H1 (cell line): ENCODE results near the gene DEPP1. TPM values are rescaled to one million over a fixed set of nuclear protein-coding genes. Genes with fewer than 3 reads are reported as not detected.

ENCODE experiments used
- CTCF ChIA-PET: fragments of 300-600 bp; sonication (Branson Sonifier 250); formaldehyde crosslinking; loops from one replicate; lab custom pipeline; 2021; ENCODE audit not compliant: partially characterized antibody; lab: Charles Lee
- POLR2A ChIA-PET: fragments of 300-600 bp; sonication (Branson Sonifier 250); formaldehyde crosslinking; loops from one replicate; lab custom pipeline; 2021; ENCODE audit warnings: inconsistent platforms; ENCODE audit not compliant: partially characterized antibody; lab: Charles Lee
- DNase-seq, 2 experiments: peaks; one replicate each; pipeline versions ENCODE4 v3.0.0 to v3.0.0-alpha.2; 2010 to 2022; ENCODE audit warnings: low spot score in 2 of 2, low read depth in 1 of 2, mixed read lengths in 1 of 2
- FAIRE-seq: peaks from 2 replicates; lab custom pipeline; 2011; peaks lifted over from hg19 to GRCh38; lab: Jason Lieb, UNC
- H2AFZ ChIP-seq: 2 replicates; pipeline ENCODE4 v1.8.1; 2012; ENCODE audit warnings: low read length, inconsistent platforms
- H2AK5ac ChIP-seq: 2 replicates; pipeline ENCODE4 v1.6.1; 2013; ENCODE audit warnings: low read depth, low read length
- H2BK120ac ChIP-seq: replicated peaks from 2 replicates; pipeline ENCODE3; 2013; ENCODE audit warnings: low read depth, low read length, inconsistent platforms
- H2BK12ac ChIP-seq: 2 replicates; pipeline ENCODE4 v1.6.1; 2013; ENCODE audit warnings: low read depth, low read length
- H2BK15ac ChIP-seq: 2 replicates; pipeline ENCODE4 v1.6.1; 2013; ENCODE audit warnings: low read length
- H2BK20ac ChIP-seq: 2 replicates; pipeline ENCODE4 v1.6.1; 2013; ENCODE audit warnings: low read length
- H2BK5ac ChIP-seq: 2 replicates; pipeline ENCODE4 v1.6.1; 2013; ENCODE audit warnings: low read depth, low read length
- H3K14ac ChIP-seq: 2 replicates; pipeline ENCODE4 v1.6.1; 2013; ENCODE audit warnings: inconsistent platforms; ENCODE audit not compliant: insufficient read length
- H3K18ac ChIP-seq: 2 replicates; pipeline ENCODE4 v1.6.1; 2013; ENCODE audit warnings: low read length; ENCODE audit errors: extremely low read depth
- H3K23ac ChIP-seq: 2 replicates; pipeline ENCODE4 v1.6.1; 2013; ENCODE audit warnings: inconsistent platforms; ENCODE audit not compliant: insufficient read length
- H3K23me2 ChIP-seq: 2 replicates; pipeline ENCODE4 v1.6.1; 2013; ENCODE audit warnings: low read depth, low read length
- H3K27ac ChIP-seq: 2 replicates; pipeline ENCODE4 v1.6.1; 2011; ENCODE audit warnings: low read depth, low read length, inconsistent platforms
- H3K27me3 ChIP-seq, 4 experiments: replicated peaks in 1 of 4; 1 replicate in 1 of 4; 2 replicates in 3 of 4; pipeline versions ENCODE4 v1.6.1 to v1.8.1; 2011 to 2013; ENCODE audit warnings: low read length in 3 of 4, mild to moderate bottlenecking in 3 of 4, inconsistent platforms in 2 of 4, mixed read lengths in 2 of 4, moderate library complexity in 1 of 4; ENCODE audit not compliant: control insufficient read depth in 3 of 4, insufficient read depth in 3 of 4; ENCODE audit errors: extremely low read depth in 1 of 4
- H3K36me3 ChIP-seq, 4 experiments: 2 replicates each; pipeline versions ENCODE4 v1.6.1 to v1.8.1; 2011 to 2013; ENCODE audit warnings: mild to moderate bottlenecking in 4 of 4, low read length in 3 of 4, moderate library complexity in 2 of 4, control low read depth in 1 of 4, inconsistent platforms in 1 of 4; ENCODE audit not compliant: insufficient read depth in 4 of 4, control insufficient read depth in 2 of 4
- H3K4ac ChIP-seq: replicated peaks from 2 replicates; pipeline ENCODE3; 2013; ENCODE audit warnings: low read length, low read depth, mixed read lengths, inconsistent platforms; ENCODE audit not compliant: insufficient read length
- H3K4me1 ChIP-seq, 4 experiments: replicated peaks in 1 of 4; 1 replicate in 1 of 4; 2 replicates in 3 of 4; pipeline versions ENCODE4 v1.6.1 to v1.8.1; 2011 to 2013; ENCODE audit warnings: low read length in 3 of 4, inconsistent platforms in 2 of 4, mixed read lengths in 1 of 4; ENCODE audit not compliant: insufficient read depth in 4 of 4, control insufficient read depth in 3 of 4
- H3K4me2 ChIP-seq, 2 experiments: 2 replicates each; pipeline versions ENCODE4 v1.6.1 to v1.8.1; 2011 to 2013; ENCODE audit warnings: low read depth in 2 of 2, low read length in 2 of 2, control low read depth in 1 of 2, inconsistent platforms in 1 of 2, mild to moderate bottlenecking in 1 of 2; ENCODE audit not compliant: insufficient read depth in 1 of 2
- H3K4me3 ChIP-seq, 4 experiments: fragments of 200-600, 300-600 bp in 1 of 4; sonication (generic), shearing (Covaris generic), sonication (Bioruptor Twin) in 1 of 4; 2 replicates each; pipeline versions ENCODE4 v1.5.1 to v1.8.1; 2011 to 2016; ENCODE audit warnings: low read length in 4 of 4, low read depth in 3 of 4, control low read depth in 2 of 4, inconsistent platforms in 2 of 4, mild to moderate bottlenecking in 2 of 4, mixed read lengths in 1 of 4, moderate library complexity in 1 of 4; ENCODE audit not compliant: insufficient read depth in 2 of 4; ENCODE audit errors: extremely low read depth in 1 of 4
- H3K56ac ChIP-seq: replicated peaks from 2 replicates; pipeline ENCODE3; 2013; ENCODE audit warnings: low read depth, mild to moderate bottlenecking, mixed read lengths, low read length, inconsistent platforms; ENCODE audit not compliant: insufficient read length
- H3K79me1 ChIP-seq: 2 replicates; pipeline ENCODE4 v1.6.1; 2013; ENCODE audit warnings: low read depth, low read length, control low read depth
- H3K79me2 ChIP-seq, 2 experiments: 2 replicates each; pipeline versions ENCODE4 v1.6.1 to v1.8.1; 2012 to 2013; ENCODE audit warnings: low read length in 2 of 2, mild to moderate bottlenecking in 2 of 2, inconsistent platforms in 1 of 2; ENCODE audit not compliant: insufficient read depth in 2 of 2, control insufficient read depth in 1 of 2
- H3K9ac ChIP-seq, 4 experiments: replicated peaks in 1 of 4; 1 replicate in 1 of 4; 2 replicates in 3 of 4; pipeline versions ENCODE4 v1.6.1 to v1.8.1; 2011 to 2013; ENCODE audit warnings: low read depth in 3 of 4, low read length in 3 of 4, control low read depth in 2 of 4, mild to moderate bottlenecking in 2 of 4, moderate library complexity in 2 of 4, inconsistent platforms in 1 of 4; ENCODE audit errors: extremely low read depth in 1 of 4
- H3K9me3 ChIP-seq, 2 experiments: 2 replicates each; pipeline versions ENCODE4 v1.6.1 to v1.8.1; 2012 to 2013; ENCODE audit warnings: mild to moderate bottlenecking in 2 of 2, moderate library complexity in 2 of 2, control low read depth in 1 of 2, inconsistent platforms in 1 of 2, low read depth in 1 of 2, low read length in 1 of 2, mixed read lengths in 1 of 2; ENCODE audit not compliant: insufficient read depth in 2 of 2
- H4K20me1 ChIP-seq, 2 experiments: replicated peaks in 1 of 2; 2 replicates each; pipeline versions ENCODE3 to v1.8.1; 2011 to 2013; ENCODE audit warnings: inconsistent platforms in 2 of 2, low read length in 2 of 2, mild to moderate bottlenecking in 1 of 2; ENCODE audit not compliant: insufficient read depth in 2 of 2, control insufficient read depth in 1 of 2
- H4K5ac ChIP-seq: 2 replicates; pipeline ENCODE4 v1.6.1; 2013; ENCODE audit warnings: low read length, low read depth, mixed read lengths, inconsistent platforms; ENCODE audit not compliant: insufficient read length
- H4K8ac ChIP-seq: 2 replicates; pipeline ENCODE4 v1.8.0; 2013; ENCODE audit warnings: mild to moderate bottlenecking, moderate library complexity, low read length, inconsistent platforms; ENCODE audit not compliant: insufficient read depth; ENCODE audit errors: extremely low read depth
- H4K91ac ChIP-seq: replicated peaks from 2 replicates; pipeline ENCODE3; 2013; ENCODE audit warnings: low read length, mixed read lengths, inconsistent platforms; ENCODE audit not compliant: insufficient read length
- CREB1 ChIP-seq: IDR thresholded peaks from 2 replicates; pipeline ENCODE4 v1.6.1; 2012; ENCODE audit warnings: inconsistent platforms
- FOSL1 ChIP-seq: IDR thresholded peaks from 2 replicates; pipeline ENCODE4 v1.6.1; 2011; ENCODE audit warnings: mild to moderate bottlenecking, low read depth, low read length, moderate library complexity; ENCODE audit not compliant: insufficient read depth
- KDM4A ChIP-seq: IDR thresholded peaks from one replicate; pipeline ENCODE4 v1.7.1; 2012; ENCODE audit warnings: low read depth, mild to moderate bottlenecking, moderate library complexity, low read length, inconsistent platforms; ENCODE audit not compliant: severe bottlenecking
- KDM5A ChIP-seq: fragments of 200-600 bp; IDR thresholded peaks from 2 replicates; pipeline ENCODE4 v1.7.1; 2012; ENCODE audit warnings: mild to moderate bottlenecking, low read length, inconsistent platforms, mixed read lengths
- NANOG ChIP-seq: IDR thresholded peaks from 2 replicates; pipeline ENCODE4 v1.6.1; 2011; ENCODE audit warnings: low read length, low read depth, mild to moderate bottlenecking, inconsistent platforms; ENCODE audit not compliant: insufficient read depth, poor library complexity, severe bottlenecking
- NRF1 ChIP-seq: IDR thresholded peaks from 2 replicates; pipeline ENCODE4 v1.6.1; 2011; ENCODE audit warnings: mild to moderate bottlenecking, low read depth, low read length, improper control_type of control experiment
- POLR2A ChIP-seq, 2 experiments: IDR thresholded peaks; 1 replicate in 1 of 2; 2 replicates in 1 of 2; pipeline ENCODE4 v1.6.1; 2011; ENCODE audit warnings: low read depth in 2 of 2, low read length in 2 of 2, mild to moderate bottlenecking in 2 of 2; ENCODE audit errors: control extremely low read depth in 1 of 2
- RBBP5 ChIP-seq: IDR thresholded peaks from 2 replicates; pipeline ENCODE4 v1.7.1; 2012; ENCODE audit warnings: low read depth, mild to moderate bottlenecking, inconsistent platforms, low read length, moderate library complexity, borderline replicate concordance
- RFX5 ChIP-seq: IDR thresholded peaks from 2 replicates; pipeline ENCODE4 v1.6.1; 2011; ENCODE audit warnings: low read depth, low read length, improper control_type of control experiment, borderline replicate concordance
- SIN3A ChIP-seq, 2 experiments: IDR thresholded peaks in 1 of 2; conservative IDR thresholded peaks in 1 of 2; 2 replicates each; pipeline ENCODE4 v1.6.1; 2011 to 2012; ENCODE audit warnings: low read length in 2 of 2, improper control_type of control experiment in 1 of 2, low read depth in 1 of 2, mild to moderate bottlenecking in 1 of 2
- SP1 ChIP-seq: IDR thresholded peaks from 2 replicates; pipeline ENCODE4 v1.6.1; 2011; ENCODE audit warnings: low read depth, low read length
- SP2 ChIP-seq: IDR thresholded peaks from 2 replicates; pipeline ENCODE4 v1.6.1; 2012; ENCODE audit warnings: mild to moderate bottlenecking, low read length, inconsistent platforms
- SRF ChIP-seq: IDR thresholded peaks from 2 replicates; pipeline ENCODE4 v1.6.1; 2011; ENCODE audit warnings: mild to moderate bottlenecking, low read depth, low read length, moderate library complexity
- WGBS, 2 experiments: shearing (Covaris generic) in 1 of 2; methylation state at CpG; one replicate each; pipeline versions ENCODE4 v1.1.6 to v1.1.7; 2013 to 2015; ENCODE audit warnings: low lambda C conversion rate in 2 of 2, mixed read lengths in 2 of 2, inconsistent platforms in 1 of 2, low coverage in 1 of 2, missing lambda C conversion rate in 1 of 2; ENCODE audit not compliant: insufficient replicate concordance in 2 of 2, insufficient coverage in 1 of 2, insufficient read length in 1 of 2; ENCODE audit errors: extremely low coverage in 1 of 2, missing lambda C conversion rate in 1 of 2; 5-methylcytosine and 5-hydroxymethylcytosine counted together
- polyA plus RNA-seq, 7 experiments: library from polyadenylated mRNA; depleted of rRNA in 3 of 7; stranded (reverse) in 5 of 7; unstranded in 2 of 7; fragments of >200 nt in 5 of 7; fragments of 200-250 nt in 2 of 7; gene quantifications; 1 replicate in 5 of 7; 2 replicates in 1 of 7; 4 replicates in 1 of 7; pipeline versions ENCODE4 v1.2.1 to v1.2.3, GENCODE V29; 2011 to 2013; ENCODE audit warnings: missing spikeins in 2 of 7, mixed read lengths in 2 of 7
- total RNA-seq: library from RNA; stranded (reverse); fragmentation: NEBNext Ultra II Directional; extraction: Animal tissue kit (Norgen Biotek cat#: 25700); gene quantifications from 2 replicates; pipeline ENCODE4 v1.2.1, GENCODE V29; 2021

Gene DEPP1
- total and polyA plus RNA-seq, 2 of the 8 experiments (the other 6 are each of a cell fraction or from before 2014, with no cell fraction given): 0.67 to 4.5 TPM

DNA sequence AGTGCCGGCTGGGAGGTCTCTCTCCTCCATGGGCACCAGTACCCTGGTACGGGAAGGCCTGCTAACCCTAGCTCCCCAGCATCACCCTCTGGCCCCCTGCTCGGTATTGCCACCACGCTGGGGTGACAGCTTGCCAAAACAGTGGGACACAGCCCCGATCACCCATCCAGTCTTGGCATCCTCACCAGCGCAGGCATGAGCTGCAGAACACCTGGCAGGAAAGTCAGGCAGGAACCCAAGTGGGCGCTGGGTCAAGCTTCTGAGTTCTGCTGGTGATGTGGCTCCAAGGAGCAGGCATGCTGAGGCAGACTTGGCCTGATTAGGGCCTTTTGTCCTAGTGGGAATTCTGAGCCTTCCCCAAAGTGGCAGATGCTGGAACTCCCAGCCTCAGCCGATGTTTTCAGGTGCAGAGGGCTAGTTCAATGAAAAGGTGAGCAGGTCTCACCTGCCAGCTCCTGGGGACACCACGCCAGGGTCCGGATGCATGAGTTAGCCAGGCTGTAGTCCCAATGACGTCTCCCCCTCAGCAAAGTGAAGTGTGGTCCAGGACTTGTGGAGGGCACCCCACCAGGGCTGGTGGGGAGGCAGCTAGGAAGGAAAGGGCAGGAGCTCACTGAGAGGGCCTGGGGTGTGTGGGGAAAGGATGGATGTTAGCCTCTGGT is 13.6 kb upstream of the DEPP1 start:
- Histone ChIP-seq H2BK120ac (no peak overlapping the region), H3K27me3 (peaks cover 0 to 3% (median 1%) of the 10 kb centered on the region in 4 experiments; a peak in 4 of 7 replicates), H2AK5ac (peak overlapping the region; percentile 66; the same call in 1 of the 2 replicates), H3K4me2 (no peak overlapping the region), H3K79me1 (no peaks in the 10 kb centered on the region), H3K56ac (no peak overlapping the region), H4K20me1 (no peaks in the 10 kb centered on the region), H4K5ac (no peak overlapping the region), H3K23ac (no peak overlapping the region), H3K14ac (no peak overlapping the region), H3K4me1 (peaks cover 5 to 39% (median 22%) of the 10 kb centered on the region in 4 experiments; a peak in 6 of 7 replicates), H2BK20ac (0 out of 2 replicates have a peak overlapping the region, but pooled peaks have one; percentile 72), H3K9ac (no peak overlapping the region), H2BK15ac (no peak overlapping the region), H2BK12ac (0 out of 2 replicates have a peak overlapping the region, but pooled peaks have one; percentile 53), H3K36me3 (peaks cover 0 to 3% (median 1%) of the 10 kb centered on the region in 4 experiments; a peak in 1 of 8 replicates), H3K4ac (no peak overlapping the region), H3K4me3 (no peak overlapping the region), H3K23me2 (no peaks in the 10 kb centered on the region), H3K18ac (peak overlapping the region; percentile 22; the same call in 1 of the 2 replicates), H2BK5ac (no peak overlapping the region; the same call in 1 of the 2 replicates), H4K8ac (no peak overlapping the region), H3K9me3 (no peaks in the 10 kb centered on the region), H3K27ac (no peak overlapping the region), H4K91ac (no peak overlapping the region), H3K79me2 (no peaks in the 10 kb centered on the region), H2AFZ (no peak overlapping the region)
- ChIA-PET CTCF (interaction anchor here (1.1 to 12.1 kb wide), 6 partner anchors 11 to 93 kb away, joined by 3 to 117 read pairs (median 4); partner anchors contain the start of gene DEPP1), POLR2A (interaction anchor here (1.1 to 1.8 kb wide), 3 partner anchors 12 to 16 kb away, joined by 4 to 5 read pairs (median 4); partner anchors contain the start of gene DEPP1)
- no peak for FAIRE-seq
- DNase-seq: no peak
- WGBS, 2 experiments: 92% methylated on average over 10 of the region's 11 CpGs; no CpG with 5 or more reads in 1 of the 2 experiments
- TF ChIP-seq SRF: no peak
- no peak for TF ChIP-seq FOSL1
- TF ChIP-seq NRF1: no peak
- no peak for TF ChIP-seq SP2
- TF ChIP-seq KDM5A: no peak
- TF ChIP-seq NANOG: no peak
- TF ChIP-seq SIN3A (conservative IDR thresholded peaks at IDR 0.05 in 1 of 2, IDR thresholded peaks at IDR 0.05 in 1 of 2; ENCODE audit: low read depth in 1 of 2, low read length in 2 of 2): no peak
- TF ChIP-seq RFX5: no peak
- TF ChIP-seq POLR2A (IDR thresholded peaks at IDR 0.05; ENCODE audit: control extremely low read depth in 1 of 2, low read depth in 2 of 2, low read length in 2 of 2): no peak
- no peak for TF ChIP-seq CREB1
- TF ChIP-seq KDM4A: no peak
- no peak for TF ChIP-seq SP1
- TF ChIP-seq RBBP5: no peak
